ENCODE measurements around the gene LYRM1. TPM values are rescaled to one million over a fixed set of nuclear protein-coding genes. Genes with fewer than 3 reads are reported as not detected.
A peak's percentile ranks its signal among the peaks of the same experiment; 100 is the strongest.

The LYRM1 gene
- total and polyA plus RNA-seq, 2 donors (not counting 1 experiment from before 2014, with no cell fraction given): 54.9 to 131 TPM

GRCh38 chr16:20938426-20938825 is 37.9 kb downstream of the LYRM1 start:
- Histone ChIP-seq H3K27ac (ENCODE audit: insufficient read depth, low read length) (no peak overlapping the region), H2AFZ (ENCODE audit: low read length) (no peak overlapping the region)
- no peak for TF ChIP-seq EZH2 (IDR thresholded peaks at IDR 0.05; ENCODE audit: low read length, missing control alignments)
- TF ChIP-seq, protein P1, sequence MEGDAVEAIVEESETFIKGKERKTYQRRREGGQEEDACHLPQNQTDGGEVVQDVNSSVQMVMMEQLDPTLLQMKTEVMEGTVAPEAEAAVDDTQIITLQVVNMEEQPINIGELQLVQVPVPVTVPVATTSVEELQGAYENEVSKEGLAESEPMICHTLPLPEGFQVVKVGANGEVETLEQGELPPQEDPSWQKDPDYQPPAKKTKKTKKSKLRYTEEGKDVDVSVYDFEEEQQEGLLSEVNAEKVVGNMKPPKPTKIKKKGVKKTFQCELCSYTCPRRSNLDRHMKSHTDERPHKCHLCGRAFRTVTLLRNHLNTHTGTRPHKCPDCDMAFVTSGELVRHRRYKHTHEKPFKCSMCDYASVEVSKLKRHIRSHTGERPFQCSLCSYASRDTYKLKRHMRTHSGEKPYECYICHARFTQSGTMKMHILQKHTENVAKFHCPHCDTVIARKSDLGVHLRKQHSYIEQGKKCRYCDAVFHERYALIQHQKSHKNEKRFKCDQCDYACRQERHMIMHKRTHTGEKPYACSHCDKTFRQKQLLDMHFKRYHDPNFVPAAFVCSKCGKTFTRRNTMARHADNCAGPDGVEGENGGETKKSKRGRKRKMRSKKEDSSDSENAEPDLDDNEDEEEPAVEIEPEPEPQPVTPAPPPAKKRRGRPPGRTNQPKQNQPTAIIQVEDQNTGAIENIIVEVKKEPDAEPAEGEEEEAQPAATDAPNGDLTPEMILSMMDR (conservative IDR thresholded peaks at IDR 0.05 in 1 of 2, IDR thresholded peaks at IDR 0.05 in 1 of 2; ENCODE audit: low read depth in 1 of 2, low read length in 2 of 2): no peak

GRCh38 chr16:20939611-20940010 is 39.0 kb downstream of the LYRM1 start:
- no peak overlapping the region for H3K4me3 ChIP-seq (replicated peaks in 1 of 4; ENCODE audit: control extremely low read depth in 1 of 4, insufficient read depth in 1 of 4, low read depth in 3 of 4, low read length in 4 of 4)
- no peak overlapping the region for H3K27ac ChIP-seq (ENCODE audit: insufficient read depth, low read length)
- no peak overlapping the region for H3K4me2 ChIP-seq (ENCODE audit: extremely low read depth, insufficient read depth, low read length)
- TF ChIP-seq EZH2 (IDR thresholded peaks at IDR 0.05; ENCODE audit: low read length, missing control alignments): no peak
- TF ChIP-seq, protein P1 (conservative IDR thresholded peaks at IDR 0.05 in 1 of 2, IDR thresholded peaks at IDR 0.05 in 1 of 2; ENCODE audit: low read depth in 1 of 2, low read length in 2 of 2): no peak
- H3K36me3 ChIP-seq (ENCODE audit: control insufficient read depth, insufficient read depth, low read length): no peaks in the 10 kb centered on the region
- H3K9me3 ChIP-seq (ENCODE audit: control insufficient read depth, insufficient read depth, low read depth, low read length): no peaks in the 10 kb centered on the region
- no peaks in the 10 kb centered on the region for H3K79me2 ChIP-seq (ENCODE audit: control insufficient read depth, insufficient read depth, low read length)
- H4K20me1 ChIP-seq (ENCODE audit: control insufficient read depth, extremely low read depth, insufficient read depth, low read length): no peaks in the 10 kb centered on the region
- no peaks in the 10 kb centered on the region for H3K4me1 ChIP-seq (ENCODE audit: control insufficient read depth, extremely low read depth, insufficient read depth, low read length)
- no peak overlapping the region for H3K9ac ChIP-seq (ENCODE audit: insufficient read depth, low read length)
- H3K27me3 ChIP-seq (ENCODE audit: control insufficient read depth, insufficient read depth, low read length): no peaks in the 10 kb centered on the region
- H2AFZ ChIP-seq (ENCODE audit: low read length): no peak overlapping the region
- DNase-seq (ENCODE audit: low read depth in 2 of 2): no peak

More at GRCh38 chr16:20938426-20938825, 37.9 kb downstream of the LYRM1 start:
- no peak overlapping the region for H3K4me3 ChIP-seq (replicated peaks in 1 of 4; ENCODE audit: control extremely low read depth in 1 of 4, insufficient read depth in 1 of 4, low read depth in 3 of 4, low read length in 4 of 4)
- no peak overlapping the region for H3K9ac ChIP-seq (ENCODE audit: insufficient read depth, low read length)
- DNase-seq (ENCODE audit: low read depth in 2 of 2): peak; percentile 53 to 66
- no peaks in the 10 kb centered on the region for H3K79me2 ChIP-seq (ENCODE audit: control insufficient read depth, insufficient read depth, low read length)
- H3K27me3 ChIP-seq (ENCODE audit: control insufficient read depth, insufficient read depth, low read length): no peaks in the 10 kb centered on the region
- no peaks in the 10 kb centered on the region for H3K36me3 ChIP-seq (ENCODE audit: control insufficient read depth, insufficient read depth, low read length)
- H3K4me1 ChIP-seq (ENCODE audit: control insufficient read depth, extremely low read depth, insufficient read depth, low read length): no peaks in the 10 kb centered on the region
- no peak overlapping the region for H3K4me2 ChIP-seq (ENCODE audit: extremely low read depth, insufficient read depth, low read length)
- H3K9me3 ChIP-seq (ENCODE audit: control insufficient read depth, insufficient read depth, low read depth, low read length): no peaks in the 10 kb centered on the region
- no peaks in the 10 kb centered on the region for H4K20me1 ChIP-seq (ENCODE audit: control insufficient read depth, extremely low read depth, insufficient read depth, low read length)

- H3K4me2 ChIP-seq (ENCODE audit: extremely low read depth, insufficient read depth, low read length): no peak overlapping the region
- H3K4me1 ChIP-seq (ENCODE audit: control insufficient read depth, extremely low read depth, insufficient read depth, low read length): no peaks in the 10 kb centered on the region
- no peak overlapping the region for H3K9ac ChIP-seq (ENCODE audit: insufficient read depth, low read length)
- TF ChIP-seq, protein P1 (conservative IDR thresholded peaks at IDR 0.05 in 1 of 2, IDR thresholded peaks at IDR 0.05 in 1 of 2; ENCODE audit: low read depth in 1 of 2, low read length in 2 of 2): no peak
- no peak for TF ChIP-seq EZH2 (IDR thresholded peaks at IDR 0.05; ENCODE audit: low read length, missing control alignments)
- DNase-seq (ENCODE audit: low read depth in 2 of 2): no peak
- H3K36me3 ChIP-seq (ENCODE audit: control insufficient read depth, insufficient read depth, low read length): no peaks in the 10 kb centered on the region
- no peak overlapping the region for H2AFZ ChIP-seq (ENCODE audit: low read length)
- H3K27me3 ChIP-seq (ENCODE audit: control insufficient read depth, insufficient read depth, low read length): no peaks in the 10 kb centered on the region
- no peak overlapping the region for H3K4me3 ChIP-seq (replicated peaks in 1 of 4; ENCODE audit: control extremely low read depth in 1 of 4, insufficient read depth in 1 of 4, low read depth in 3 of 4, low read length in 4 of 4)
- no peak overlapping the region for H3K27ac ChIP-seq (ENCODE audit: insufficient read depth, low read length)
- H3K79me2 ChIP-seq (ENCODE audit: control insufficient read depth, insufficient read depth, low read length): no peaks in the 10 kb centered on the region
- no peaks in the 10 kb centered on the region for H4K20me1 ChIP-seq (ENCODE audit: control insufficient read depth, extremely low read depth, insufficient read depth, low read length)
- no peaks in the 10 kb centered on the region for H3K9me3 ChIP-seq (ENCODE audit: control insufficient read depth, insufficient read depth, low read depth, low read length)
Measured at GRCh38 chr16:20940871-20941635, 40.5 kb downstream of the LYRM1 start.
